Stimulated activated CD8-positive, alpha-beta memory T cell treated with anti-CD3 and anti-CD28 coated beads, Interleukin-2, amount 100 ng/mL, for 1 hour (primary cell): Measurements from ENCODE around the gene ROPN1L.
"Not testable (repeated sequence)": the region's sequence is repeated elsewhere in the genome, so short reads cannot be mapped to it uniquely, and the experiment has no call there.

Source experiments
- DNase-seq, 2 donors: peaks; one replicate each; pipeline ENCODE4 v3.0.0-alpha.2; 2020; ENCODE audit warnings: low read depth in 2 of 2

ROPN1L gene

GRCh38 chr5:10478436-10478835 lies 36.8 kb downstream of the ROPN1L start:
- DNase-seq: no peak

- DNase-seq: no peak
These were observed 37.6 kb downstream of the ROPN1L start for GRCh38 chr5:10479154-10479721.

- no peak for DNase-seq
These were observed 38.7 kb downstream of the ROPN1L start for GRCh38 chr5:10480237-10480985.

DNA sequence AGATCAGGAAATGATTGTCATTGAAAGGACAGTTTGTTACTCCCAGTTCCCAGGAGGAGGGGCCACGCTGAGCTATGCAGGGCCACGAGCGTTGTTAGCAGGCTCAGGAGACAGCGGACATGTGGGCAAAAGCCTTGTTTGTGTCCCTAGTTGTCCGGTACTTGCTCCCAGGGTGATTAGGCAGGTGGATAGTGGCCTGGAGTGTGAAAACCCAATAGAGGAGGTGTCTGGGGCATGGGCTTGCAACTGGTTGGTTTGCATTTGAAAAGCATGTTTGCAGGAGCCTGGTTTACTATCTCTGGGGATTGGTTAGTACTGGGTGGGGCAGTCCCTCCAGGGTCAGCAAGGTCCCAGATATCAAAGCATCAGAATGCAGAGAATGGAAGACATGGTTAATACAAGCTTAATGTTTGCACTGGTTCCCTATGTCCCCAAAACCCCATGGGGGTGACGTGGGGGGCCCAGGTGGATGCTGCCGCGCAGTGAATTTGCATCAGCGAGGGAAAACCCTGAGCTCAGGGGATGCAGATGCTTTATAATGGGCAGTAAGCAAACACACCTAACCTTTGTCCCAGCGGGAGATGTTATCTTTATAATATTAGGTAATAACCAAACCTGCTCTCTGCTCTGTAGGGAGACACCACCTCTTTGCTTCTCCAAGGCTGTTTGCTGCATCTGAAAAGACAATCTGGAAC lies 39.7 kb downstream of the ROPN1L start:
- no peak for DNase-seq

- no peak for DNase-seq
These were observed 41.3 kb downstream of the ROPN1L start for GRCh38 chr5:10482791-10483530.

DNA sequence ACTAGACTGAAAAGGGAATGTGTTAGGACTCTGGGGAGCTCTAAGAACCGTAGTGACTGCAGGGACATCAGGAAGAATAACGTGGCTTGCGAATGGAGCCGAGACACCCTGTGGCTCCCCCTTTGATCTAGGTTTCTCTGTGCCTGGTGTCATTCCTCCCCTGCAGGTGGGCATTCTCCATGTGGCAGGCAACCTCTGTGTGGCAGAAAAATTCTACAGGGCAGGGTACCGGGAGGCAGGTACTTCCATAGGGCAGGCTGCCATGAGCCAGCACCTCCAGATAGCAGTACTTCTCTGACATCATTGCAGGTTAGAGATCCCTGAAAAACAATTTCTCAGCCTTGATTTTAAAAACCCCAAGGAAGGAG lies 43.1 kb downstream of the ROPN1L start:
- DNase-seq: no peak

- DNase-seq: no peak
These were observed 43.6 kb downstream of the ROPN1L start for GRCh38 chr5:10485142-10485795.

GRCh38 chr5:10485897-10486296 lies 44.2 kb downstream of the ROPN1L start:
- no peak for DNase-seq

- no peak for DNase-seq
These were observed 45.0 kb downstream of the ROPN1L start for GRCh38 chr5:10486511-10487344.

DNA sequence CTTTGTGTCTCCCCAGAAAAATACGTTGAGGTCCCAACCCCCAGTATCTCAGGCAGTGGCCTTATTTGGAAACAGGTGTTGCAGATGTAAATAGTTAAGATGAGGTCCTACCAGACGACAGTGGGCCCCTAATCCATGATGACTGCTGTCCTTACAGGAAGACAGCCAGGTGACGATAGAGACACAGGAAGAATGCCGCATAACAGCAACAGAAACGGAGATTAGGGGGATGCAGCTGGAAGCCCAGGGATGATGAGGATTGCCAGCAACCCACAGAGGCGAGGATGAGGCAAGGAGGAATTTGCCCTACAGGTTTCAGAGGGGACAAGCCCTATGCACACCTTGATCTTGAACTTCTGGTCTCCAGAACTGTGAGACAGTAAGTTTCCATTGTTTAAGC lies 46.5 kb downstream of the ROPN1L start:
- DNase-seq: no peak

DNA sequence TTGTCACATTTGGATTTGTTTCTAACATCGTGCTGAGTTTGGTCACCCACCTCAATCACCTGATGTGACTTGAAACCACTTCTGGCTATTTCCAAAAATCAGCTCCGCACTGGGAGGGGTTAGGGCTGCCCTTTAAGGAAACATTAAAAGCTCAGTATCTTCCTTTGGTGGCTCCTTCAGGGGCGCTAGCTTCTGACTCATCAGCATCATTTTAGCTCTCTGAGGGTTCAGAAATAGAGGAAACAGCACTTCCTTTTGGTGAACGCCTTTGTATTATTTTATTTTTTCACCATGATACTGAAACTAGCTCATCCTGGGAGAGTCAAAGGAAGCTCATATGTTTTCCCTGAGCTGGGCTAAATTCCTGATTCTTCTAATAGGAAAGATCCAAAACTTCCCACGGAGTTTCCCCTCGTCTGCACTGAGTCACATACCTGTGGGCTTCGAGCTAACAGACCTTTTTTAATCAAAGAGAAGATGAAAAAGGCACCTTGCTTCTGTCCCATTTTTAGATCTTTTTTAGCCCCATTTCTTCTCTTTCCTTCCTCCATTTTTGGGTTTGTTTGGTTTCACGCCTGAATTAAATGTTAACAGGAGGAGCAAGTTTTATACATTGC lies 48.2 kb downstream of the ROPN1L start:
- DNase-seq: no peak

DNA sequence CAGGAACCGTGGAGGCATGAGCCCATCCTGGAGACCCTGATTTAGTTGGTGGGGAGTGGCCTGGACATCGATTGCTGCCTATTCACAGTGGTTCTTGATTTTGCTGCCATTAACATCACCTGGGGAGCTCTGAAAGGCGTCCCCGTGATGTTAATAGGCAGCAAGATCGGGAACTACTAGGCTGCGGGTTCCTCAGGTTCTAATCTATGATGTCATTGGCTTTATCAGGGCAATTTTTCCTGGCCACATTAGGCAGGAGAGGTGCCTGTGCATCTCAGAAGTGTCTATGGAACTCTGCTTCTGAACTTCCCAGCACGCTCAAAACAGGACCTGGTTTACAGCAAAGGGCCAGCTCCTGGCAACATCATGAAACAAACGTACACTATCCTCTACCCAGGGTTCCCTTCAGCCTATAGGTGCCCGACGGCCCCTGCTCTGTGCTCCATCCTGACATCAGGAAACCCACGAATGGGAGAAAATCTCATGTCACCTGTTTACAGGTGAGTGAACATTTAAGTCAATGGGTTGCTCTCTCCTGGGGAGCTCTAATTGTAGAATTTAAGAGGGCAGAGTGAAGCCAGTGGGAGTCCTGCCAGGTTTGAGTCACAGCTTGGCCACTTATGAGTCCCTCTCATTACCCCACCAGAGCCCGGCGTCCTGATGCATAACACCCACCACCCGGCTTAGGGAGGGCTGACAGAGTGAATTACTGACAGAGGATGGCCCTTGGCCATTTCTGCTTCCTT lies 49.4 kb downstream of the ROPN1L start:
- DNase-seq: no peak

- no peak for DNase-seq
These were observed 50.0 kb downstream of the ROPN1L start for GRCh38 chr5:10491673-10492026.

GRCh38 chr5:10493884-10494283 lies 52.2 kb downstream of the ROPN1L start:
- DNase-seq: no peak

DNA sequence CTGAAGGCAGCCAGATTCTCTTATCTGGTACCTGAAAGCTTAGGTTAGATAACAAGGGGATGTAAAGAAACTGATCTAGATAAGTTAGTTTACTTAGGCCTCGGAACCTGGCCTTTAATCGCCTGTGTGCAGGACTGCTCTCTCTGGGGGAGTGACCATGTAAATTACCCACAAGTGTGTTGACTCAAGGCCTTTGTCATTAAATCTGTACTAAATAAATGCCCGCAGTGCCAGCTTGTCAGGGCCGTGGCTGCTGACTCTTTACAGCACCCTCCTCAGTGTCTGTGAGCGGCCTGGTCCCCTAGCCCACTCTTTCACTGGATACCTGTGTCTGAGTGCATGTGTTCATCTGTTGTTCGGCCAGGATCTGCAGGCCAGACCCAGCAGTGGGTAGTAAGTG lies 52.8 kb downstream of the ROPN1L start:
- DNase-seq: not testable (repeated sequence)

GRCh38 chr5:10497554-10497953 lies 55.9 kb downstream of the ROPN1L start:
- DNase-seq: no peak

- DNase-seq: no peak
These were observed 56.7 kb downstream of the ROPN1L start for GRCh38 chr5:10498350-10498749.

DNA sequence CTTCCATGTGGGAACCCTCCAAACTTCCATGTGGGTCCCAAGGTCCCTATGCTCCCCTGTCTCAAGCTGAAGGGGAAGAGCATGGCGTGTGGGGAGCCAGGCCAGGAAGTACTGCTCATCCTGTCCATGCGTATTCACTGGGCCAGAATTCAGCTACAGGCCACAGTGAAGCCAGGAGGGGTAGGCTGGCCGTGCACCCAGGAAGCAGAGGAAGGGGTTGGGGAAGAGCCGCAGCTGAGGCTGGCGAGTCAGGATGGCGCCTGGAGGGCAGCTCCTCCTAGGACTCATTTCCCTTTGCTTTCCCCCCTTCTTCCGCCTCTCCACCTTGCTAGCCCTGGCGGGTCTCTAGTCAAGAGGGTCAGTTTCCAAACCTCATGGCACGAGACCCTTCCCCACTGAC lies 57.4 kb downstream of the ROPN1L start:
- DNase-seq: no peak

GRCh38 chr5:10499776-10500175 lies 58.1 kb downstream of the ROPN1L start:
- DNase-seq: no peak

DNA sequence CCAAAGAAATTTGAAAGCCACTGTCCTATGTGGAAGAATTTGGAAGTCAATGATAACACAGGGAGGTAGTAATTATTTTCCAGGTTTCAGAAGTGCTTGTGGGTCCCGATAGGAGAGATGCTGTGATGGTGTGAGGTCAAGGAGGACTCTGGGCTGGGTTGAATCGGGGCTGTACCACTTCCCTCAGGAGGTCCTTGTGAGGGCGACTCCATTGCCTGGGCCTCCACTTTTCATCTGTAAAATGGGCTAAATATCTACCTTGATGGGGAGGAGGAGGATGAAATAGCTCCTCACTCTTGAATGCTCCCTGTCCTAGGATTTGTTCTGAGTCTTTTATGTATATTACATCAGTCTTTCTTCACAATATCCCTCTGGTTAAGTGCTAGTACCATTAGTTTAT lies 59.0 kb downstream of the ROPN1L start:
- no peak for DNase-seq
